GM19240 (cell line): Measurements from ENCODE around the gene WIZ.
A peak's percentile ranks its signal among the peaks of the same experiment; 100 is the strongest.
"Not testable (repeated sequence)": the region's sequence is repeated elsewhere in the genome, so short reads cannot be mapped to it uniquely, and the experiment has no call there.

Experiments used
- DNase-seq: peaks from one replicate; pipeline ENCODE4 v3.0.0; 2011; ENCODE audit warnings: low spot score; ENCODE audit not compliant: insufficient read length

Gene WIZ

DNA sequence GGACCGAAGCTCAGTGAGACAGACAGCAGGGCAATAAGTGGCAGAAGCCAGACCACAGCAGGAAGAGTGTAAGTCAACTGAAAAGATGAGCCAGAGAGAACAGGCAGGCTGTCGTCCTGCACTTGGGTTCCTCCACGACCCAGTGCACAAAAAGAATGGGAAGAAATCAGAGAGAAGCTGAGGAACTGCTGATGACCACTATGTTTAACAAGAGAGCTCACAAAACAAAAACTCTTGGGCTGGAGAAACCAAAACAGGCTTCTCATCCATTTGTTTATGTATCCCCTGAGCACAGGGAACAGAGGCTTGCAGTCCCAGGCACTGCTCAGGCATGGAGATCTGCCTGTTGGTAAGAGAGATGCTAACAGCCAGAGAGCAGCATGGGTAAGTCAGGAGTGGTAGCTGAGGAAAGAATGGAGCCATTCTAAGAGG is 45.0 kb downstream of the WIZ start:
- no peak for DNase-seq

DNA sequence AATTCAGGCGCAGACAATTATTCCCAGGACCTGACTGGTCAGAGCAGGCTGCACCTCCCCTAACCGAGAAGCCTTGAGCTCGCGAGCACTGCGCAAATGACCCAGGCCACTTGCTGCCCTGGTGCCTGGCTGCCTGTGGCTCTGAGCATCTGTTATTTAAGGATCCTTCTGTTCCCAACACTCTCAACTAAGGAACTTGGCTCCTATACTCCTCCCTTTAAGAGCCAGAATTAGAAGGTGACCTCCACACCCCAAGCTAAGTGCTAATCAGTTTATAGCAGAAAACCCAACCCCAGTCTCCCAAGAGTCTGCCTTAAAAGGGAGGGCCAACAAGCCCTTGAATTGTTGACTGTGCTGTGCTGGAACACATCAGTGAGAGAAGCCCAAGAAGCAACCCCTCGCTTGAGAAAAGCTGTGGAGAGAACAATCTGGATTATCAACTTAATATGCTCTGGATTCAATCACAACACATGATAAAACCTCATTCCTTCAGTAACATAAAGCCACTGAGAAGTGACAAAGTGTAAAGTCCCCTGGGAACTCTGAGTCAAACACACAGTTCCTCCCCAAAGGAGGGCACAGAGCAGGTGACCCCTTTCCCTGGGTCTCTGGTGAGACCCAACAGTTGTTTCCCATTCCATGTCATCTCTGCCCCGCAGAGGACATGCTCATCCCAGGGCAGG is 45.5 kb downstream of the WIZ start:
- DNase-seq: no peak

DNA sequence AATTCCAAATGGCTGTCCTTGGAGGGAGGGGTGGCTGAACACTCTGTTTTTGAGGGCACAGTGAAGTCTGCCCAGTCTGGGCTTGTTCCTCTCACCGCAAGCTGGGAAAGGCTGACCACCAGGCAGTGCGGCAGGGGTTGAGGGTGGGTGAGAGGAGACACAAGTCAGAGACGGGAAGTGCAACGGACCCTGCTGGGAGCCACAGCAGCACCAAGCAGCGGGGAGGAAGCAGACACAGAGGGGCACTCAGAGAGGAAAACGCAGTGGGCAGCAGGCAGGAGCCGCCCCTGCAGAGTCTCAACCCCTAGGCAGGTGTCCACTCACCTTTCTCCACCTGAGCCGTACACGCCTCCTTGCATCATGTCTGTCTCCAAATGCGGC is 46.6 kb downstream of the WIZ start:
- DNase-seq: no peak

DNA sequence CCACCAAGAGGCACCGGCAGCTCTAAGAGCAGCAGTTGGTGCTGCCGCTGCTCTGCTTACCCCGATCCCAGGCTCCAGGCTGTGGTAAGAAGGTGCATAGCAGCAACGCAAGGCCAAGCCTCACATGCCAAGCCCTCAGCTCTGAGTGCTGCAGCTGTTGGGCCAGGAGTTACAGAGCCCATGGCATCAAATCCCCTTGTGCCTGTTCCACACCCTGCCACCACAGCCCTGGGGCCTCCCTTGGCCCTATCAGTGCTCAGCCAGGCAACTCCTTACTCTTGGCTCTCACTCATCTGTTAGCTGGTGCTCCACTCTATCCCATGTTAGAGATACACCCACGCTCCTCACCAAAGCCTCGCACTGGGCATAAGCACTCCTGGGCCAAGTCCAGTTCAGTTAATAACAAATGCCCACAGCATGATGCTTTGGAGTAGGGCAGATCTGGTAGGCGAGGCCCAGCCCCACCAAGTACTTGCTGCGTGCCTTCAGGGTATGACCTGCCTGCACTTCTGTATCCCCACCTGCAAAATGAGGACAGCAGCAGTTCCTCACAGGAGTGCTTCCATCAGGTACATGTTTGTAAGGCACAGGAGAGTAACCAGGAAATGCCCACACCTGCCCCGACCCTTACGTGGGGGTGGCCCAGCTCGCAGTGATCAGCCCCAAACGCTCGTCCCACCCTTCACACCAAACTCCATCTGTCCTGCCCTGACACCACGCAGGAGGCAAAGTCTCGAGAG is 47.2 kb downstream of the WIZ start:
- DNase-seq: no peak

DNA sequence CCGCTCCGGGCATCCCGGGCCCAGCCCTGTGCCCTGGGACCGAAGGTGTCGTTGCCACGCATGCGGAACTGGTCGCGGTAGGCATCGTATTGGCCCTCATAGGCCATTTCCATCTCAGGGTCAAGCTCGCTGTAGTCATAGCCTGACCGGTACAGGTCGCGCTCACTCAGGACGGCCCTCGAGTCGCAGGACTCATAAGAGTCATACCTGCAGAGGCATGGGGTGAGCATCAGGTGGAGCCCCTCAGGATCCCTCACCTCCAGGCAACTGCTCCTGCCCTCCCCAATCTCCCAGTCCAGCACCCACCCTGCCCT is 48.4 kb downstream of the WIZ start:
- no peak for DNase-seq

DNA sequence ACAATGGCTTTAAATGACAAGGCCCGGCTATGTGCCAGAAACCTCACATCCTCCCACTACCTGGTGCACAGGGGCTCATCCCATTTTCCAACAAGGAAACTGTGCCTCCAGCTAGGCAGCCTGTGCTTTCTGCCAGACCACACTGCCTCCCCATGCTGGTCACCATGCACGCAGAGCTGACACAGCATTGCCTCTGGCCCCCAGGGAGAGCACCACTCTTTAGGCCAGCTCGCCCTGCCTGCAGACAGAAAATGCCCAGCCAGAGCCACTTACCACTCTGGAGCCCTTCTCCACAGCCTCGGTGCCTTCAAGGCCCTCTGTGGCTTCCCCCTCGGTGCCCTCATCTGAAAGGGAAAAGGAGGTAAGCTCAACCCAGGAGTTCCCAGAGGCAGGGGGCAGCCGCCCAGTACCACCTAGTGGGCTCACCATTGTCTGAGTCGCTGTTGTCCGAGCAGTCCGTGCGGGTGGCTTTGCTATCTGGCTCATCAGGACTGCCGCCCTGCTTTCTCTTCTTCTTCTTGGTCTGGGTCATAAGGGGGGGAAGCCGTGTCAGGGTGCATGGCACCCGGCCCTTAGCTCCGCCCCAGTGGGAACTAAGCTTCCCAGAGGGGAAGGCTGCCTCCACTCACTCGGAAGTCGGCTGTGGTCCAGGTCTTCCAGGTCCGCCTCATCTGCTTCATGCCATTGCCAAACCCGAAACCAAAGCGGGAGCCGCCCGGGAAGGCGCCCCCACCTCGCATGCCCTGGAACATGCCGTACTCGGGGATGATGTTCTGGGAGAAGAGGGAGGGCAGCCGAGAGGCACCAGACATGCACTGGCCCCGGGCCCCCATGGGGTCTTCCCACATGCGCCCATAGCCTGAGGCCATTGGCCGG is 49.0 kb downstream of the WIZ start:
- no peak for DNase-seq

DNA sequence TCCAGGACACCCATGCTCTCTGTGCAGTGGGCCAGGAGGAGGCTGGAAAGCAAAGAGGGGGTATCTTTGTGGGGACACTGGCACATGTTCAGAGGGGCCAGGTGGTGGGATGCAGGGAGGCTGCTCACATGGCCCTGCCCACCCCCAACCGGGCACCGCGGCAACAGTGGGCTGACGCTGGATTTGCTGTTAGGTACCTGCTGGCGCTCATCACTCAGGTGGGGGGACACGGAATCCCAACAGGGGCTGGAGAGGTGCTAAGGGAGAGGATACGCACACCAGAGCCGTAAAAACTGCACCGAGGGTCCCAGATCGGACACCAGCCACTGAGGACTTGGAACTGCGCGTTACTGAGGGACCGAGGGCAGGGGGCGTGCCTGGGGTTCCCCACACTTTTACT is 50.1 kb downstream of the WIZ start:
- DNase-seq: no peak

DNA sequence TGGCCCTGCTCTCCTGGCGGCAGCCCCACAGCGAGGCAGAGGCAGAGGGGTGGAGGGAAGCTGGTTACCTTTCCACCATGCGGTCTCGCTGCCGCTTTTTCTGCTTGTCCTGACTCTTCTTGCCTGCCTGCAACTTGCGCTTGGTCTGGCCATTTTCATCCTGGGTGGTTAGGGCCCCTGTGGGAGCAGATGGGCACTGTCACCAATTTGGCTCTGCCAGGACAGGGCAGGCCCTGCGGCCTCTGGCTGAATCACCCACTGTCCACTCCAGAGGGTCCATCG is 50.6 kb downstream of the WIZ start:
- DNase-seq: no peak

DNA sequence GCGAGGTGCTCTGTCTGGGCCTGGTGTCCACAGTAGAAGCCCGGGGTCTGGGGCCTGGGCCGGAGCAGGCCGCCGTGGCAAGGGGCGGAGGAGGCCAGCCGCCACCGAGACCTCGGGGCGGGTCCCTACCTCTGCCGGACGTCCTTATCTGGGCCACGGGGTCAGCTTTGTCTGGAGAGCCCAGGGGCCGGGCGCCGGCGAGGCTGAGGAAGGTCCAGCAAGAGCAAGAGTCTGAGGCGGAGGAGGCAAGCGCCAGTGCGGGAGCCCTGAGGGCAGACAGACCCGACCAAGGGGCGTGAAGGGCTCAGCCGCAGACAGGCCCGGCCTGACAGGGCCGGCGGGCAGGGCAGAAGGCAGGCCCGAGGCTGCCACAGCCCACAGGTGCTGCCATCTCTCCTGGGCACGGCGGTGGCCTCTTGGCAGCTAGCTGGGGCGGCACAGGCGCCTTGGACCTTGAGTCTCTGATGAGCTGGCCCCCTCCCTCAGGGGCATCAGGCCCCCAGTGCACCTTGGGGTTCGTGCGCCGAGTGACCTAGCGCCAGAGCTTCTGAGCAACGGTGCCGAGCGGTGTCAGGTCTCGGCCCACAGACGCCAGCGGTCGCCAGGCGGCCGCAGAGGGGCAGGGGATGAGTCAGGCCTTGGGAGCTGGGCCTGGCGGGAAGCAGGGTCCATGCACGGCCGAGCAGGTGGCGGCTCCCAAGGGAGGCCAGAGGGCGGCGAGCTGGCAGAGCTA is 51.1 kb downstream of the WIZ start:
- DNase-seq: no peak

DNA sequence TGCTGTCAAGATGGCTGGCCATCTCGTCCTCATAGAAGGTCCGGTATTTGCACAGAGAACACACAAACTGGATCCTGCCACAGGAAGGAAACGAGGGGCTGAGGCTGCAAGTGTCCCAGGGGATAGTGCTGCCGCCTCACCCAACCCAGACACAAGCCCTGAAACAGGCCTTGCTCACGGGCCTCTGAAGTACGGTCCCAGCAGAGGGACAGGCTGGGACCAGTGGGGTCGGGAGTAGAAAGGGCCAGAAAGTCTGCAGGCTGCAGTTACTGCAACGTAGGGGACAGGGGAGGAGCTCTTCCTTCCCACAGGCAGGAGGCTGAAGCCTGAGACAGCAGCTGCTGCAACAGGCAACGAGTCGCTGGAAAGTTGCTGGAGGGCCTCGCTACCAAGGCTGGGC is 52.0 kb downstream of the WIZ start:
- no peak for DNase-seq

DNA sequence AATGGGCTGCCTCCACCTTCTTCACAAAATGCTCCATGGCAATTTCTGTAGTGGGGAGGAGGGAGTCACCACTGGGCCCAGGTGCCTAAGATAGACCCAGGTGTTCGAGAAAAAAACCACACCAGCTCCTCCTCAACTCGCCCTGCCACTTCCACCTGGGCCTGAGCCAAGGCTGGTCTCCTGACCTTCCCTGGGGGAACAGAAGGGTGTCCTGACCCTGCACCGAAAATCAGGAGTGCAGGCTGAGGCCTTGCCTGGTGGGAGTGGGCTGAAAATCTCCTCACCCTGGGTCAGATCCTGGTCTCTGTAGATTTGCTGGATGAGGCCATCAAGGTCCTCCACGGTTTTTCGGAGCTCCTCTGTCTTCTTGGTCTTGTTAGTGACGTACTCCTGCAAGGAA is 52.5 kb downstream of the WIZ start:
- no peak for DNase-seq

DNA sequence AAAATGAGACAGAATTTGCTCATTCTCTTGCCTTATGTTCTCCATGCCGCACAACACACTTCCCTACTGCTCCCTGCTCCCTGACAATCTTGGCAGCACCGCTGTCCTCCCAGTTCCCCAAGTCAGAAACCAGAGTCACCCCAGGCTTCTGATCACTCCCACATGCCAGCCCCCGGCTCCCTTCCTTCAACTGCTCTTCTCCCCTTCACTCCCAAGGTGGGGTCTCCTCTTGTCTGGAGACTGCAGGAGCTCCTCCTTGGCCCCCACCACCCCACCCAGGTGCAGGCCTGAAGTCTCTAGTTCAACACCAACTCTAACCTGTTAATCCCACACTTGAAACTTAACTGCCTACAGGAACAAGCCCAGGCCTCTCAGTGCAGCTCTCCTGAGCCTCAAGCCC is 53.3 kb downstream of the WIZ start:
- no peak for DNase-seq

DNA sequence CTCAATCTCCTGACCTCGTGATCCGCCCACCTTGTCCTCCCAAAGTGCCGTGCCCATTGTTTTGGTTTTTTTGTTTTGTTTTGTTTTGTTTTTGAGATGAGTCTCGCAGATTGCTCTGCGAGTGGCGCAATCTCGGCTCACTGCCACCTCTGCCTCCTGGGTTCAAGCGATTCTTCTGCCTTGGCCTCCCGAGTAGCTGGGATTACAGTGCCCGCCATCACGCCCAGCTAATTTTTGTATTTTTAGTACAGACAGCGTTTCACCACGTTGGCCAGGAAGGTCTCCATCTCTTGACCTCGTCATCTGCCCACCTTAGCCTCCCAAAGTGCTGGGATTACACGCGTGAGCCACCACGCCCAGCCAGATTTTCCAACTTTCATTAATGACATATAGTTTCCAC is 54.5 kb downstream of the WIZ start:
- not testable (repeated sequence) for DNase-seq

DNA sequence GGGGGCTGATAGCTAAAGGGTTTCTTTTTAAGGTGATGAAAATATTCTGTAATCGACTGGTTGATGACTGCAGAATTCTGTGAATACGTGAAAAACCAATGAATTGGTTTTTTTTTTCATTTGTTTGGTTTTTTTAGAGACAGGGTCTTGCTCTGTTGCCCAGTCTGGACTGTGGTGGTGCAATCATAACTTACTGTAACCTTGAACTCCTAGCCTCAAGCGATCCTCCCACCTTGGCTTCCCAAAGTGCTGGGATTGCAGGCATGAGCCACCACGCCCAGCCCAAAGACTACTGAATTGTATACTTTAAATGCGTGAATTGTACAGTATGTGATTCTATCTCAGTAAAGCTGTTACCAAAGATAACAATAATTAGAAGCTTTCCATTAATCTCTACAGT is 55.3 kb downstream of the WIZ start:
- no peak for DNase-seq

DNA sequence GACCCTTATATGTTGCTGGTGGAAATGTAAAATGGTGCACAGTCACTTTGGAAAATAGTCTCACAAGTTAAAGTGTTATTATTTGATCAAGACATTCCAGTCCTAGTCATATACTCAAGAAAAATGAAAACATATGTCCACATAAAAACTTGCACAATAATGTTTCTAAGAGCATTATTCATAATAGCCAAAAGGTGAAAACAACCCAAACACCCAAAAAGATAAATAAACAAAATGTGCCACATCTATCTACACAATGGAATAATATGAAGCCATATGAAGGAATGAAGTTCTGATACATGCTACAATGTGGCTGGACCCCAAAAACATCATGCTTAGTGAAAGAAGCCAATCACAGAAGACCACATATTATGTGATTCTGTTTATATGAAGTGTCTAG is 55.8 kb downstream of the WIZ start:
- DNase-seq: no peak

DNA sequence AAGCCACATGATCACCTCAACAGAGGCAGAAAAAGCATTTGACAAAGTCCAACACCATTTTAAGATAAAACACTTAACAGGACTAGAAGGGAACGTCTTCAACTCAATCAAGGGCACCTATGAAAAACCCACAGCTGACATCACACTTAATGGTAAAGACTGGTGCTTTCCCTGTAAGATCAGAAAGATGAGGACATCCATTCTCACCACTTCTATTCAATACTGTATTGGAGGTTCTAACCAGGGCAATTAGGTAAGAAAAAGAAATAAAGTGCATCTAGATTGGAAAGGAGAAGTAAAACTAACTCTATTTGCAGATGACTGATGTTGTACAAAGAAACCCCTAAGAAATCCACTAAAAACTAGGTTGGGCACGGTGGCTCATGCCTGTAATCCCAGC is 58.9 kb downstream of the WIZ start:
- no peak for DNase-seq

DNA sequence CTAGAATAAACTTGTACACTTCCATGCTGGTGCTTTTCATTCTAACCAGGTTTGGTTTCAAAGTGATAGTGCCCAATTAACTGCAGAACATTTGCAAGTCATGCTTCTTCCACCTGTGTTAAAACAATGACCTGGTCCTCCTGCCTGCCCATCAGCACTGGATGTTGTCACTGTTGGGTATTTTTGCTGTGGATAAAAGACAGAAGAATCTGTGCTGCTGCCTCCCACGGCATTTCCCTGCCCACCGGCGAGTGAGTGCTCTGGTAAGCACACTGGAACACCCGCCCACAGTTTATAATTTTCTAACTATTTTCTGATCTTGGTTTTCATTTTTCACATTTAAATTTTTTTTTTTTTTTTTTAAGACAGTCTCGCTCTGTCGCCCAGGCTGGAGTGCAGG is 67.9 kb downstream of the WIZ start:
- no peak for DNase-seq

DNA sequence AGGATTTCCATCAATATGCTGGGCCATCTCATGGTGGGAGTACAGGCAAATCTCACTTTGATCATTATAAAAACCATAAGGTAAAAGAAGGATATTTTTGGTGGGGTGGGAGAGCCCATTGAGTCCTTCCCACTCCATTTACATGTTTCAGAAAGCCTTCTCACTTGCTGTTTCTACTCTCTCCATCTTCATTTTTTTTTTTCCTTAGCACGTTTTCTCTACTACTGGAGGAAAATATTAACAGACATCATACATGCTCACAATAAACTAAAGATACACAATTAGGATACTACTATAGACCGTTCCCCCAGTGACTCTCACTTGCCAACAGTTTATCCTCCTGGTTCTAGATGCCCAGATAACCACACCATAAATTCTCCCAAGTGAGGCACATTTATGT is 68.3 kb downstream of the WIZ start:
- no peak for DNase-seq

DNA sequence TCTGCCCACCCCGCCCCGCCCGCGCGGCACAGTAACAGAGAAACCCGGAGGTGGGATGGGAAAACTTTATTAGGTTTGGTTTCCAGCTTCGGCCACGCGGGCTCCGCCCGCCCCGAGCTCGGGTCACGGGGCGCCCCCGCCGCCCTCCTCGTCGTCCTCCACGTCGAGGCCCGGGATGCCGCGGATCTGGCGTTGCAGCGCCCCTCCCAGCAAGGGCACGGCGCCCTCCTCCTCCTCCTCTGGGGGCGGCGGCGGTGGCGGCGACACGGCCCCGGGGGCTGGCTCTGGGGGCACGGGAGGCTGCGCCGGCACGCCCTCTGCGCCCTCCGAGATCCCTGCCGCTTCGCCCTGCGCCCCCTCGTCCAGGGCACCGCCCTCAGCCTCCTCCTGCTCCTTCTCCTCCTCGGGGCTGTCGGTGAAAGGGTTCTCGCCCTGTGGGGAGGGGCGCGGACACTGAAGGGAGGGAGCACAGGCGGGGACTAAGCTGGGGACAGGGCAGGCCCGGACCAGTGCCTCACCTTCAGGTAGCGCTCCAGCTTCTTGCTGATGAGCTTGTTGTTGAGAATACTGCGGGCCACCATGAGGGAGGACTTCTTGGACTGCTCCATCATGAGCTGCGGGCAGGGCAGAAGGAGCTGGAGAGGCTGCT is 69.6 kb downstream of the WIZ start:
- no peak for DNase-seq

DNA sequence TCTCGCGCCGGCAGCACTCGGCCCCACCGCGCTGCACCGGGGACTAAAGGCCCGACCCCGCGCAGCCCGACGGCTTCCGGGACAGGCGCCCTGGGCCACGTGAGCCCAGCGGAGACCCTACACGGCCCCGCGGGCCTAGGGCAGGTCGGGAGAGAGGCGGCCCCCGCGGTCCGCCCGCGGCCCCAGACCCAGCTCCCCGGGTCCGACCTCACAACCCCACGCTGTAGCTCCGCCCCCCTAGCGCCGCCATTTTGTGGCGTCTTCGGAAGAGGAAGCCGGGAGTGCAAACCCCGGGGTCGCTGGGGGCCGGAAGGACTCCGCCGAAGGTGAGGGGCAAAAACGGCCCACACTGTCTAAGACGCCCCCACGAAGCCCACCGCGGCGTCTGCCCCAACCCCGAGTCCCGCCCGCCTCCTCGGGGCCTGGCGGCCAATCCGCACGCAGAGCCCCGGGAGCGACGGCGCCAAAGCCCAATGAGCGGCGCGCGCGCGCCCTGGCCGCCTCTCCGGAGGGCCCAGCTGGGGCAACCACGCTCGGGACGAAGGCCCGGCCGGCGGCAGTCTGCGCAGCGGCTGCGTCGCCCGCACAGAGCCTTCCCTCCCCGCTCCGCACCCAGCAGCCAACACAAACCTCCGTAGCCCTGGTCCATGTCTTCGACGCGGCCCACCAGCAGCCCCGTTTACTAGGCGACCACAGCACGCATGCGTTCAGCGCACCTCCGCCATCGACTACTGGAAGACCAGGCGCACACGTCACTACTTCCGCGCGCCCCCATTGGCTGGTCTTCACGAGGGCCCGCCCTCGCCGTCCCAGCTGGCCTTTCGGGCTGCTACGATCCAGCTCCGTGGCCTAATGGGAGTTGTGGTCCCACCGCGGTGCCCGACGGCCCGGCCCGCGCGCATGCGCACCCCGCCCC is 70.4 kb downstream of the WIZ start, which contains the start of gene AKAP8:
Gene AKAP8, minus strand, starts transcription at position 705 of the 916 bp plus-strand sequence. Its CDS starts 56 bp downstream, at position 649.
- DNase-seq: peak; percentile 95
